Prostate gland (tissue), 2 donors: ENCODE results near the gene MLPH. TPM values are rescaled to one million over a fixed set of nuclear protein-coding genes. Genes with fewer than 3 reads are reported as not detected.
"Not testable (repeated sequence)": the region's sequence is repeated elsewhere in the genome, so short reads cannot be mapped to it uniquely, and the experiment has no call there.

Source experiments
- DNase-seq: peaks from one replicate; pipeline ENCODE4 v3.0.0-alpha.2; 2019; ENCODE audit warnings: low spot score
- H3K27ac ChIP-seq, 2 donors: fragments of 200-600 bp; sonication (generic); 2 replicates each; pipeline ENCODE4 v1.5.1; 2017 to 2019
- H3K27me3 ChIP-seq: fragments of 200-600 bp; sonication (generic); replicated peaks from 2 replicates; pipeline ENCODE4 v1.5.1; 2019; ENCODE audit not compliant: insufficient read depth
- H3K36me3 ChIP-seq, 2 donors: fragments of 200-600 bp; sonication (generic); 1 replicate in 1 of 2; 2 replicates in 1 of 2; pipeline versions ENCODE4 v1.5.1 to v1.8.1; 2017 to 2019
- H3K4me1 ChIP-seq: fragments of 200-600 bp; sonication (generic); replicated peaks from 2 replicates; pipeline ENCODE4 v1.5.1; 2019
- H3K4me3 ChIP-seq, 2 donors: fragments of 200-600 bp; sonication (generic); 2 replicates each; pipeline ENCODE4 v1.5.1; 2017 to 2019
- H3K9me3 ChIP-seq: fragments of 200-600 bp; sonication (generic); 2 replicates; pipeline ENCODE4 v1.5.1; 2017
- CTCF ChIP-seq, 4 experiments: fragments of 200-600 bp in 2 of 4; fragments of 450-650 bp in 2 of 4; sonication (generic) in 2 of 4; IDR thresholded peaks; 1 replicate in 3 of 4; 2 replicates in 1 of 4; pipeline ENCODE4 v1.5.1; 2016 to 2019; ENCODE audit warnings: antibody characterized with exemption in 4 of 4, mild to moderate bottlenecking in 2 of 4, moderate library complexity in 2 of 4
- POLR2A ChIP-seq: fragments of 450-650 bp; IDR thresholded peaks from one replicate; pipeline ENCODE4 v1.6.1; 2016; ENCODE audit warnings: antibody characterized with exemption, mild to moderate bottlenecking
- POLR2AphosphoS5 ChIP-seq: sonication (generic); formaldehyde crosslinking; IDR thresholded peaks from one replicate; pipeline ENCODE4 v1.6.1; 2017; ENCODE audit warnings: antibody characterized with exemption
- whole genome bisulfite sequencing: methylation state at CpG from one replicate; pipeline ENCODE4 v1.1.5; 2018; 5-methylcytosine and 5-hydroxymethylcytosine counted together
- intact Hi-C: fragments of 100-400 bp; cut with DNase I; formaldehyde crosslinking; loops from one replicate; pipeline ENCODE4 v1.14.2; 2022
- total RNA-seq, 2 donors: library from RNA; depleted of rRNA; stranded (reverse); fragments of >200 nt; gene quantifications; one replicate each; pipeline ENCODE4 v1.1.0, GENCODE V29; 2016

Gene MLPH
- total RNA-seq, 2 donors from 2014 or later = 371 to 393 TPM

DNA sequence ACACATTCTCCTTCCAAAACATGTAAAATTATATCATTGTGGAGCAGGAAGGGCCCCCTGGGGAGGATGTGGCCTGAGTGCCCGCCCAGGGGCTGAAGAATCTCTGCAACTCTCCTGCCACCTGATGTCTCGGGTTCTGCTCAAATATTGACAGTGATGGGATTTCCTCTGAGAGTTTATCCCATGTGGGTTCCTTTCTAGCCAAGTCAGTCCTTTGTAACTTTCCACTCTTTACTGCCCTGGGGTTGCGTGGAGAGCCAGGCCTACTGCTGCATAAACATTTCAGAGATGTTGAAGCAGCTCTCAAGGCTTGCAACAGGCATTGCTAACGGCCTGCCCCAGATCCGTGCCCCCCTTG lies 107.4 kb downstream of the MLPH start:
- Histone ChIP-seq H3K9me3 (no peaks in the 10 kb centered on the region), H3K4me3 (no peak overlapping the region), H3K36me3 (no peaks in the 10 kb centered on the region), H3K4me1 (no peaks in the 10 kb centered on the region), H3K27me3 (no peaks in the 10 kb centered on the region), H3K27ac (no peak overlapping the region)
- intact Hi-C loops = no loop called here
- no peak for TF ChIP-seq POLR2A
- TF ChIP-seq CTCF (IDR thresholded peaks at IDR 0.05) = no peak
- no peak for TF ChIP-seq POLR2AphosphoS5
- 57% methylated on average over 5 of the region's 5 CpGs for WGBS
- no peak for DNase-seq

GRCh38 chr2:237595829-237596519 lies 108.9 kb downstream of the MLPH start:
- not testable (repeated sequence) for H3K27me3 ChIP-seq, H3K9me3 ChIP-seq, DNase-seq, H3K4me1 ChIP-seq, H3K27ac ChIP-seq, H3K4me3 ChIP-seq, H3K36me3 ChIP-seq
- intact Hi-C loops = loop anchor here (5.0 kb wide), 1 partner anchor 71 kb away; no protein-coding TSS in a partner anchor
- 93% methylated on average over 5 of the region's 5 CpGs for WGBS

GRCh38 chr2:237596520-237597195 lies 109.6 kb downstream of the MLPH start:
- intact Hi-C loops = loop anchor here (5.0 kb wide), 1 partner anchor 71 kb away; no protein-coding TSS in a partner anchor
- WGBS = 88% methylated on average over 13 of the region's 13 CpGs
- TF ChIP-seq POLR2A = no peak
- no peak for TF ChIP-seq CTCF (IDR thresholded peaks at IDR 0.05)
- TF ChIP-seq POLR2AphosphoS5 = no peak

DNA sequence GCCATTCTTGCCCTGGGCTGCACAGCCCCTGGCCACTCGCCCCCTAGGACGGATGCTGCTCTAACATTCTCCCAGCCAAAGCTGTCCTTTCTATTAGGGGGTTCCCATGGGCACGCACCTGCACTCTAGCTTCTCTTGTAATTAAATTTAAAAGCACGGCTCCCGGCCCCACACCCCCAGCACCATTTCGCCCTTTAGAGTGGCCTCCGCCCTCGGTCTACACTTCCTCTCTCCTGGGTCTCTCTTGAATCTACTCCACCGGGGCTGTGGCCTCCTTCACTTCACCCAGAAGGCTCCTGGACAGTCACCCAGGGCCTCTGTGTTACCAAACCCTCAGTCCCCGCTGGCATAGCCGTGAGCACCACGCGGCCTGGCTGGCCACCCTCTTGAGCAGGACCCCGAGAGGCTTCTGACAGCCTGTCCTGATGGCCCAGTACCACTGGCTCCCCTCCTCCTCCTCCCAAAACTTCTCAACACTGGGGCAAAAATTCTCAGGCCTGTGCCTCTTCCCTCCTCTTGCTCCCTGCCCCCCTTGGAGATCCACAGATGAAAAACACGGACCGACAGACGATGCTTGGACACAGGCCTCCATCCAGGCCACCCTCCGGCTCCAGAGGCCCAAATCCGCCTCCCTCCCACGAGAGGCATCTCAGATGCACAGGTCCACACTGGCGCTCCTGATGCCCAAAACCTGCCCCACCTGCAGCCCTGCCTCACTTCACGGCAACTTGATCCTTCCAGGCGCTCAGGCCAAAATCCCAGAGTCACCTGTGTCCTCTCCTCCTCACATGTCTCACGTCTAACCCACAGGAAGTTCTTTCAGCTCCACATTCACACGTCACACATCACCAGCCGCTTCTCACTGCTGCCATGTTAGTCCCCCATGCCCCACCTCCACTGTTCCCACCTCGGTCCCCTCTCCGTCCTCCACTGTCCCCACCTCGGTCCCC lies 110.4 kb downstream of the MLPH start:
- Histone ChIP-seq H3K27ac (no peak overlapping the region), H3K4me1 (no peaks in the 10 kb centered on the region), H3K27me3 (no peaks in the 10 kb centered on the region), H3K9me3 (no peaks in the 10 kb centered on the region), H3K36me3 (no peaks in the 10 kb centered on the region), H3K4me3 (no peak overlapping the region)
- intact Hi-C loops = loop anchor here (5.0 kb wide), 1 partner anchor 70 kb away; no protein-coding TSS in a partner anchor
- DNase-seq = no peak
- WGBS = 90% methylated on average over 29 of the region's 29 CpGs
- no peak for TF ChIP-seq CTCF (IDR thresholded peaks at IDR 0.05)
- no peak for TF ChIP-seq POLR2A
- no peak for TF ChIP-seq POLR2AphosphoS5

More at GRCh38 chr2:237596520-237597195, 109.6 kb downstream of the MLPH start:
- H3K4me3 ChIP-seq = no peak overlapping the region
- no peaks in the 10 kb centered on the region for H3K27me3 ChIP-seq
- H3K36me3 ChIP-seq = no peaks in the 10 kb centered on the region
- no peak overlapping the region for H3K27ac ChIP-seq
- no peaks in the 10 kb centered on the region for H3K9me3 ChIP-seq
- no peak for DNase-seq
- H3K4me1 ChIP-seq = no peaks in the 10 kb centered on the region
